H1 (cell line): ENCODE measurements around the gene ZNF425. TPM values are rescaled to one million over a fixed set of nuclear protein-coding genes. Genes with fewer than 3 reads are reported as not detected.

Experiments used
- RFX5 ChIP-seq: IDR thresholded peaks from 2 replicates; pipeline ENCODE4 v1.6.1; 2011; ENCODE audit warnings: low read depth, low read length, improper control_type of control experiment, borderline replicate concordance
- SP2 ChIP-seq: IDR thresholded peaks from 2 replicates; pipeline ENCODE4 v1.6.1; 2012; ENCODE audit warnings: mild to moderate bottlenecking, low read length, inconsistent platforms
- TAF7 ChIP-seq: optimal IDR thresholded peaks from 2 replicates; pipeline ENCODE3; 2011; ENCODE audit warnings: low read depth, mild to moderate bottlenecking, inconsistent platforms, low read length, moderate library complexity, borderline replicate concordance
- polyA plus RNA-seq, 7 experiments: library from polyadenylated mRNA; depleted of rRNA in 3 of 7; stranded (reverse) in 5 of 7; unstranded in 2 of 7; fragments of >200 nt in 5 of 7; fragments of 200-250 nt in 2 of 7; gene quantifications; 1 replicate in 5 of 7; 2 replicates in 1 of 7; 4 replicates in 1 of 7; pipeline versions ENCODE4 v1.2.1 to v1.2.3, GENCODE V29; 2011 to 2013; ENCODE audit warnings: missing spikeins in 2 of 7, mixed read lengths in 2 of 7
- total RNA-seq: library from RNA; stranded (reverse); fragmentation: NEBNext Ultra II Directional; extraction: Animal tissue kit (Norgen Biotek cat#: 25700); gene quantifications from 2 replicates; pipeline ENCODE4 v1.2.1, GENCODE V29; 2021

The ZNF425 gene
- total and polyA plus RNA-seq, 2 of the 8 experiments (the other 6 are each of a cell fraction or from before 2014, with no cell fraction given) = 3.4 to 6.1 TPM

- TF ChIP-seq TAF7 (no peak), SP2 (no peak), RFX5 (no peak)
- TF ChIP-seq, all 59 proteins: peak for 0
Observed at GRCh38 chr7:149133028-149133710, 7.0 kb upstream of the ZNF425 start (continued).
